HepG2 (cell line): Measurements from ENCODE around the gene MEG3. TPM values are rescaled to one million over a fixed set of nuclear protein-coding genes. Genes with fewer than 3 reads are reported as not detected.

ENCODE experiments used
- ATAC-seq: fragments of 200-7000 bp; cut with Tn5 transposase; 3 replicates; pipeline ENCODE4 v1.9.1; 2020; ENCODE audit warnings: mild to moderate bottlenecking, moderate library complexity
- BruUV-seq: library from RNA; stranded (reverse); fragments of 400-500 nt; replicated peaks from 2 replicates; lab custom pipeline; 2021; lab: Mats Ljungman, UMichigan
- CTCF ChIA-PET: fragments of 300-600 bp; formaldehyde crosslinking; extraction: SDS; loops from one replicate; lab custom pipeline; 2021; ENCODE audit warnings: low total read pairs, inconsistent platforms, low intra/inter-chr PET ratio; lab: Yijun Ruan, JAX
- POLR2A ChIA-PET: fragments of 350-600 bp; sonication (Branson Sonifier 250); formaldehyde crosslinking; loops from one replicate; lab custom pipeline; 2020; ENCODE audit warnings: antibody characterized with exemption, inconsistent platforms; lab: Yijun Ruan, JAX
- DNase-seq: peaks from one replicate; pipeline ENCODE4 v3.0.0-alpha.2; 2015; ENCODE audit warnings: low spot score
- FAIRE-seq: peaks from 3 replicates; lab custom pipeline; 2011; peaks lifted over from hg19 to GRCh38; lab: Jason Lieb, UNC
- H2AFZ ChIP-seq: one replicate; pipeline ENCODE4 v1.6.1; 2011; ENCODE audit warnings: low read length, inconsistent platforms
- H3K27ac ChIP-seq: fragments of 300-600 bp; 3 replicates; pipeline ENCODE4 v1.8.0; 2011; ENCODE audit warnings: mixed run types, mild to moderate bottlenecking, mixed read lengths, low read length, inconsistent platforms; ENCODE audit not compliant: insufficient read depth; ENCODE audit errors: extremely low read length
- H3K27me3 ChIP-seq, 2 experiments: fragments of 200-600 bp in 1 of 2; 2 replicates in 1 of 2; 3 replicates in 1 of 2; pipeline versions ENCODE4 v1.6.0 to v1.8.0; 2011; ENCODE audit warnings: low read length in 2 of 2, mild to moderate bottlenecking in 2 of 2, moderate library complexity in 2 of 2, inconsistent platforms in 1 of 2; ENCODE audit not compliant: insufficient read depth in 2 of 2, control insufficient read depth in 1 of 2
- H3K36me3 ChIP-seq, 2 experiments: fragments of 200-600 bp in 1 of 2; replicated peaks in 1 of 2; 2 replicates in 1 of 2; 3 replicates in 1 of 2; pipeline versions ENCODE4 v1.5.1 to v1.8.0; 2011; ENCODE audit warnings: low read length in 2 of 2, inconsistent platforms in 1 of 2; ENCODE audit not compliant: insufficient read depth in 2 of 2, control insufficient read depth in 1 of 2
- H3K4me1 ChIP-seq: 2 replicates; pipeline ENCODE4 v1.5.1; 2012; ENCODE audit warnings: low read length, inconsistent platforms; ENCODE audit not compliant: insufficient read depth
- H3K4me2 ChIP-seq: 2 replicates; pipeline ENCODE4 v1.6.0; 2011; ENCODE audit warnings: low read depth, low read length, inconsistent platforms
- H3K4me3 ChIP-seq, 3 experiments: fragments of 200-600 bp in 1 of 3; sonication (generic), shearing (Covaris generic) in 1 of 3; replicated peaks in 1 of 3; 2 replicates each; pipeline ENCODE4 v1.5.1; 2011 to 2016; ENCODE audit warnings: low read length in 3 of 3, inconsistent platforms in 2 of 3, low read depth in 2 of 3, mild to moderate bottlenecking in 2 of 3, control low read depth in 1 of 3, mixed read lengths in 1 of 3; ENCODE audit not compliant: insufficient read depth in 1 of 3
- H3K79me2 ChIP-seq: one replicate; pipeline ENCODE4 v1.6.1; 2011; ENCODE audit warnings: low read length, inconsistent platforms; ENCODE audit not compliant: insufficient read depth
- H3K9ac ChIP-seq: 2 replicates; pipeline ENCODE4 v1.6.0; 2011; ENCODE audit warnings: mild to moderate bottlenecking, low read depth, low read length, inconsistent platforms; ENCODE audit not compliant: insufficient read depth
- H3K9me3 ChIP-seq: 2 replicates; pipeline ENCODE4 v1.5.1; 2012; ENCODE audit warnings: mild to moderate bottlenecking, low read length
- H4K20me1 ChIP-seq: 2 replicates; pipeline ENCODE4 v1.6.0; 2011; ENCODE audit warnings: inconsistent platforms, mild to moderate bottlenecking, low read length, moderate library complexity; ENCODE audit not compliant: insufficient read depth
- BCL6 ChIP-seq: IDR thresholded peaks from 2 replicates; pipeline ENCODE4 v1.6.1; 2016; ENCODE audit warnings: missing genetic modification reagents, missing compliant biosample characterization
- BRD4 ChIP-seq: sonication (generic); formaldehyde crosslinking; IDR thresholded peaks from 2 replicates; pipeline ENCODE4 v1.4.0; 2020; ENCODE audit warnings: missing genetic modification reagents
- HMG20A ChIP-seq: IDR thresholded peaks from 2 replicates; pipeline ENCODE4 v1.6.1; 2016; ENCODE audit warnings: borderline replicate concordance
- MTF1 ChIP-seq: sonication (generic); formaldehyde crosslinking; IDR thresholded peaks from 2 replicates; pipeline ENCODE4 v1.5.0; 2020; ENCODE audit warnings: missing genetic modification reagents
- NRL ChIP-seq: sonication (generic); formaldehyde crosslinking; IDR thresholded peaks from 2 replicates; pipeline ENCODE4 v1.5.0; 2020; ENCODE audit warnings: missing genetic modification reagents, mild to moderate bottlenecking, moderate library complexity, borderline replicate concordance
- SRSF4 ChIP-seq: fragments of 200-400 bp; formaldehyde crosslinking; IDR thresholded peaks from one replicate; pipeline ENCODE4 v1.6.1; 2018; ENCODE audit warnings: mild to moderate bottlenecking, low read depth, low read length, moderate library complexity; ENCODE audit not compliant: poor library complexity, severe bottlenecking
- ZNF850 ChIP-seq: sonication (generic); formaldehyde crosslinking; conservative IDR thresholded peaks from 2 replicates; pipeline ENCODE4 v1.9.0; 2021; ENCODE audit warnings: mild to moderate bottlenecking, missing genetic modification reagents
- ZNF878 ChIP-seq: sonication (generic); formaldehyde crosslinking; IDR thresholded peaks from 2 replicates; pipeline ENCODE4 v1.8.1; 2023; ENCODE audit warnings: mild to moderate bottlenecking, missing genetic modification reagents, moderate library complexity
- WGBS: methylation state at CpG from one replicate; pipeline ENCODE4 v1.1.6; 2017; ENCODE audit warnings: low lambda C conversion rate; 5-methylcytosine and 5-hydroxymethylcytosine counted together
- in situ Hi-C: cut with HindIII; loops from 2 replicates; pipeline ENCODE4 v1.10.0; 2017; ENCODE audit warnings: low pct_unique_long_range_greater_than_20kb; ENCODE audit not compliant: extremely low pct_ligation_motif_present
- intact Hi-C: fragments of 100-400 bp; cut with micrococcal nuclease; formaldehyde crosslinking; loops from one replicate; pipeline ENCODE4 v1.10.0; 2022; ENCODE audit not compliant: unreplicated experiment
- polyA plus RNA-seq, 8 experiments: library from polyadenylated mRNA; depleted of rRNA in 3 of 8; stranded (reverse) in 7 of 8; unstranded in 1 of 8; fragments of >200 nt; fragmentation: Illumina TruSeq in 4 of 8; extraction: Trizol in 4 of 8; gene quantifications; 2 replicates each; pipeline versions ENCODE4 v1.2.1 to v1.2.3, GENCODE V29; 2011 to 2016; ENCODE audit warnings: low read depth in 4 of 8, missing spikeins in 1 of 8, mixed read lengths in 1 of 8; ENCODE audit not compliant: insufficient read depth in 1 of 8
- total RNA-seq, 5 experiments: library from RNA; depleted of rRNA; stranded (reverse); fragments of >200 nt; fragmentation: Illumina TruSeq; extraction: Trizol; gene quantifications; 2 replicates each; pipeline ENCODE4 v1.2.3, GENCODE V29; 2016; ENCODE audit warnings: low read depth in 1 of 5

The MEG3 gene
- total and polyA plus RNA-seq, 2 of the 13 experiments (the other 11 are each of a cell fraction or from before 2014, with no cell fraction given): 0.17 TPM; not detected in 1

DNA sequence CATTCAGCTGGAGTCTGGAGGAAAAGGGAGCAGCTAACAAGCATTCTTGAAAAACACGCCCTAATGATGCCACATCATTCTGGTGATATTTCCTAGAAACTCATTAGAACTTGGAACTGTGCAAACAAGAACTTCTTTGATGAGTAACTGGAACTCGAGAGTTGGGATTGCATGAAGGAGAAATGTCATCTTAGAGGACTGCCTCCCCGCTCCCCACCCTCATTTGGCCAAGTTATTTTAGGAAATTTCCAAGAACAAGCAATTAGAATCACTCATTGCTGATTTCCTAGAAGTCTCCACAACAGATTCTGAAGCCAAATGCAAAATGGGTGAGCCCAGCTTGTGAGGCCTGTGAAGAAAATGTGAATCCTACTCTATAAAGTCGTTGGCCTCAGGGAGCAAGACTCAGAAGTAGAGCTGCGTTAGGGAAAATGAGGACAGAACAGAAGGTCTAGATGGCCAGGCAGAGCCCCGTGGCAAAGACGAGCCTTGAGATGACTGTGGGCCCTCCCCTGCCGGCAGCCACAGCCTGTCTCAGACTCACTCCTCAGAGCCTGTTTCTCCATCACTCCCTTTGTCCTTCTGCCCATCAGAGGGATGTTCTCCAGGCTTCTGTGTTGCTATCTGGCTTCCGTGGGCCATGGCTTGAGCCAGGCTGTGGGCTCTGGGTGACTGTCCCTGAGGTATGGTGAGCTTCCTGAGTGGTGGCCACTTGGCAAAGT lies 39.2 kb downstream of the MEG3 start:
- Histone ChIP-seq H3K4me1 (peaks cover 6% of the 10 kb centered on the region), H3K9me3 (no peaks in the 10 kb centered on the region), H3K4me2 (no peak overlapping the region), H2AFZ (no peak overlapping the region), H3K27ac (no peak overlapping the region), H3K36me3 (no peaks in the 10 kb centered on the region), H3K27me3 (peaks cover 11 to 63% of the 10 kb centered on the region in 2 experiments), H3K9ac (no peak overlapping the region), H3K4me3 (no peak overlapping the region), H4K20me1 (no peaks in the 10 kb centered on the region), H3K79me2 (no peaks in the 10 kb centered on the region)
- ChIA-PET CTCF (no interaction called here), POLR2A (no interaction called here)
- in situ Hi-C loops (loop anchor here (5.0 kb wide), 1 partner anchor 32 kb away; no protein-coding TSS in a partner anchor), intact Hi-C loops (no loop called here)
- ATAC-seq (no peak), DNase-seq (no peak), FAIRE-seq (no peak)
- TF ChIP-seq MTF1 (CRISPR knock-in tag) (no peak), BCL6 (CRISPR knock-in tag) (0 out of 2 replicates have a peak, but pooled peaks have one; percentile 35)
- WGBS: 27% methylated on average over 6 of the region's 9 CpGs
- no TSS peak for BruUV-seq

GRCh38 chr14:100865682-100866591 lies 40.0 kb downstream of the MEG3 start:
- Histone ChIP-seq H3K9ac (no peak overlapping the region), H3K4me1 (no peaks in the 10 kb centered on the region), H2AFZ (no peak overlapping the region), H4K20me1 (no peaks in the 10 kb centered on the region), H3K27me3 (peaks cover 7 to 56% of the 10 kb centered on the region in 2 experiments), H3K79me2 (no peaks in the 10 kb centered on the region), H3K9me3 (no peaks in the 10 kb centered on the region), H3K27ac (no peak overlapping the region), H3K4me3 (no peak overlapping the region), H3K4me2 (no peak overlapping the region), H3K36me3 (no peaks in the 10 kb centered on the region)
- ChIA-PET CTCF (no interaction called here), POLR2A (no interaction called here)
- DNase-seq (no peak), ATAC-seq (no peak), FAIRE-seq (no peak)
- WGBS: 37% methylated on average over 13 of the region's 22 CpGs
- no peak for TF ChIP-seq HMG20A (CRISPR knock-in tag)
- no peak for TF ChIP-seq NRL (CRISPR knock-in tag)
- TF ChIP-seq SRSF4: no peak
- TF ChIP-seq ZNF878 (CRISPR knock-in tag): no peak
- TF ChIP-seq ZNF850 (CRISPR knock-in tag): no peak
- TF ChIP-seq BRD4 (CRISPR knock-in tag): no peak
- intact Hi-C loops (no loop called here), in situ Hi-C loops (no loop called here)
- BruUV-seq: no TSS peak
